Measurements from ENCODE around the gene CMBL. TPM values are rescaled to one million over a fixed set of nuclear protein-coding genes. Genes with fewer than 3 reads are reported as not detected.
"Not testable (repeated sequence)": the region's sequence is repeated elsewhere in the genome, so short reads cannot be mapped to it uniquely, and the experiment has no call there.

The CMBL gene
- polyA plus RNA-seq, 6 donors from 2014 or later, result not detected

GRCh38 chr5:10279925-10280720, 27.6 kb downstream of the CMBL start:
- H3K36me3 Mint-ChIP-seq, result no peaks in the 10 kb centered on the region
- peak overlapping the region in 1 of 6 donors; percentile 62 for H3K27ac Mint-ChIP-seq
- peaks cover 0 to 9% (median 0%) of the 10 kb centered on the region in 3 donors for H3K27me3 Mint-ChIP-seq
- H3K4me1 Mint-ChIP-seq, result peaks cover 4 to 7% (median 4%) of the 10 kb centered on the region in 3 donors
- DNase-seq, result no peak
- H3K9me3 Mint-ChIP-seq, result no peaks in the 10 kb centered on the region
- H3K4me3 Mint-ChIP-seq, result no peak overlapping the region
- ATAC-seq (ENCODE audit: low read depth in 2 of 2), result no peak

- no peak overlapping the region for H3K27ac Mint-ChIP-seq
- no peak for ATAC-seq (ENCODE audit: low read depth in 2 of 2)
- H3K4me1 Mint-ChIP-seq, result peaks cover 4 to 7% (median 4%) of the 10 kb centered on the region in 3 donors
- no peak overlapping the region for H3K4me3 Mint-ChIP-seq
- no peaks in the 10 kb centered on the region for H3K9me3 Mint-ChIP-seq
- peaks cover 0 to 9% (median 0%) of the 10 kb centered on the region in 3 donors for H3K27me3 Mint-ChIP-seq
- H3K36me3 Mint-ChIP-seq, result no peaks in the 10 kb centered on the region
- no peak for DNase-seq
Measured at GRCh38 chr5:10279328-10279727, 28.4 kb downstream of the CMBL start.

- H3K27ac Mint-ChIP-seq, result no peak overlapping the region
- DNase-seq (no peak), ATAC-seq (ENCODE audit: low read depth in 2 of 2) (no peak)
- H3K36me3 Mint-ChIP-seq, result no peaks in the 10 kb centered on the region
- no peak overlapping the region for H3K4me3 Mint-ChIP-seq
- peaks cover 2% of the 10 kb centered on the region in 3 donors for H3K4me1 Mint-ChIP-seq
- H3K27me3 Mint-ChIP-seq, result peaks cover 0 to 9% (median 0%) of the 10 kb centered on the region in 3 donors
- no peaks in the 10 kb centered on the region for H3K9me3 Mint-ChIP-seq
Measured at GRCh38 chr5:10278658-10279279, 28.9 kb downstream of the CMBL start.

- H3K36me3 Mint-ChIP-seq, result no peaks in the 10 kb centered on the region
- no peak overlapping the region for H3K4me3 Mint-ChIP-seq
- H3K4me1 Mint-ChIP-seq, result no peaks in the 10 kb centered on the region
- DNase-seq (no peak), ATAC-seq (ENCODE audit: low read depth in 2 of 2) (no peak)
- H3K27me3 Mint-ChIP-seq, result peaks cover 0 to 9% (median 0%) of the 10 kb centered on the region in 3 donors
- H3K9me3 Mint-ChIP-seq, result no peaks in the 10 kb centered on the region
- H3K27ac Mint-ChIP-seq, result peak overlapping the region in 1 of 6 donors; percentile 18
Measured at GRCh38 chr5:10277773-10278630, 29.7 kb downstream of the CMBL start.

GRCh38 chr5:10276691-10277090, 31.0 kb downstream of the CMBL start:
- DNase-seq, result no peak
- H3K36me3 Mint-ChIP-seq, result no peaks in the 10 kb centered on the region
- H3K4me3 Mint-ChIP-seq, result no peak overlapping the region
- H3K27me3 Mint-ChIP-seq, result peaks cover 0 to 9% (median 0%) of the 10 kb centered on the region in 3 donors
- ATAC-seq (ENCODE audit: low read depth in 2 of 2), result no peak
- no peaks in the 10 kb centered on the region for H3K9me3 Mint-ChIP-seq
- no peak overlapping the region for H3K27ac Mint-ChIP-seq
- H3K4me1 Mint-ChIP-seq, result no peaks in the 10 kb centered on the region

- Mint-ChIP-seq H3K27me3 (peaks cover 0 to 9% (median 0%) of the 10 kb centered on the region in 3 donors), H3K9me3 (no peaks in the 10 kb centered on the region), H3K36me3 (no peaks in the 10 kb centered on the region), H3K4me3 (no peak overlapping the region), H3K27ac (peak overlapping the region in 1 of 6 donors; percentile 13), H3K4me1 (no peaks in the 10 kb centered on the region)
- no peak for DNase-seq
- no peak for ATAC-seq (ENCODE audit: low read depth in 2 of 2)
Measured at GRCh38 chr5:10275991-10276390, 31.7 kb downstream of the CMBL start.

- DNase-seq (no peak), ATAC-seq (ENCODE audit: low read depth in 2 of 2) (no peak)
- Mint-ChIP-seq H3K9me3 (no peaks in the 10 kb centered on the region), H3K4me3 (no peak overlapping the region), H3K27ac (peak overlapping the region in 1 of 6 donors; percentile 44), H3K27me3 (peaks cover 0 to 9% (median 0%) of the 10 kb centered on the region in 3 donors), H3K4me1 (no peaks in the 10 kb centered on the region), H3K36me3 (no peaks in the 10 kb centered on the region)
Measured at GRCh38 chr5:10275460-10275859, 32.2 kb downstream of the CMBL start.

- not testable (repeated sequence) for H3K4me3 Mint-ChIP-seq; ATAC-seq (ENCODE audit: low read depth in 2 of 2); H3K4me1 Mint-ChIP-seq; DNase-seq; H3K9me3 Mint-ChIP-seq; H3K27ac Mint-ChIP-seq; H3K36me3 Mint-ChIP-seq; H3K27me3 Mint-ChIP-seq
Measured at GRCh38 chr5:10272875-10273209, 34.9 kb downstream of the CMBL start.

- H3K27ac Mint-ChIP-seq, result peak overlapping the region in 2 of 6 donors; percentile 36 to 42
- no peaks in the 10 kb centered on the region for H3K4me1 Mint-ChIP-seq
- H3K4me3 Mint-ChIP-seq, result no peak overlapping the region
- DNase-seq (no peak), ATAC-seq (ENCODE audit: low read depth in 2 of 2) (no peak)
- H3K36me3 Mint-ChIP-seq, result no peaks in the 10 kb centered on the region
- no peaks in the 10 kb centered on the region for H3K9me3 Mint-ChIP-seq
- peaks cover 0 to 9% (median 0%) of the 10 kb centered on the region in 3 donors for H3K27me3 Mint-ChIP-seq
Measured at GRCh38 chr5:10272053-10272874, 35.4 kb downstream of the CMBL start.

- no peaks in the 10 kb centered on the region for H3K9me3 Mint-ChIP-seq
Measured at GRCh38 chr5:10268100-10268499, 39.6 kb downstream of the CMBL start.

GRCh38 chr5:10266839-10267238, 40.9 kb downstream of the CMBL start:
- no peaks in the 10 kb centered on the region for H3K27me3 Mint-ChIP-seq
- H3K4me1 Mint-ChIP-seq, result no peaks in the 10 kb centered on the region
- peak overlapping the region in 1 of 6 donors; percentile 56 for H3K27ac Mint-ChIP-seq
- no peak for DNase-seq
- peaks cover 7 to 19% of the 10 kb centered on the region in 2 donors for H3K36me3 Mint-ChIP-seq
- no peaks in the 10 kb centered on the region for H3K9me3 Mint-ChIP-seq
- no peak overlapping the region for H3K4me3 Mint-ChIP-seq
- ATAC-seq (ENCODE audit: low read depth in 2 of 2), result no peak

More at GRCh38 chr5:10268100-10268499, 39.6 kb downstream of the CMBL start:
- H3K27me3 Mint-ChIP-seq, result no peaks in the 10 kb centered on the region
- no peaks in the 10 kb centered on the region for H3K4me1 Mint-ChIP-seq
- peak overlapping the region in 1 of 6 donors; percentile 69 for H3K27ac Mint-ChIP-seq
- DNase-seq, result no peak
- ATAC-seq (ENCODE audit: low read depth in 2 of 2), result no peak
- peaks cover 0 to 19% of the 10 kb centered on the region in 2 donors for H3K36me3 Mint-ChIP-seq
- H3K4me3 Mint-ChIP-seq, result no peak overlapping the region

- Mint-ChIP-seq H3K27ac (no peak overlapping the region), H3K4me3 (no peak overlapping the region), H3K36me3 (peaks cover 7 to 19% of the 10 kb centered on the region in 2 donors), H3K4me1 (no peaks in the 10 kb centered on the region), H3K9me3 (no peaks in the 10 kb centered on the region), H3K27me3 (no peaks in the 10 kb centered on the region)
- DNase-seq (no peak), ATAC-seq (ENCODE audit: low read depth in 2 of 2) (no peak)
Measured at GRCh38 chr5:10266137-10266536, 41.6 kb downstream of the CMBL start.

All from naive B cell (primary cell).